Measurements from ENCODE around the gene CD274. TPM values are rescaled to one million over a fixed set of nuclear protein-coding genes. Genes with fewer than 3 reads are reported as not detected.

CD274 gene
- total and polyA plus RNA-seq, 2 experiments from 2014 or later = not detected

DNA sequence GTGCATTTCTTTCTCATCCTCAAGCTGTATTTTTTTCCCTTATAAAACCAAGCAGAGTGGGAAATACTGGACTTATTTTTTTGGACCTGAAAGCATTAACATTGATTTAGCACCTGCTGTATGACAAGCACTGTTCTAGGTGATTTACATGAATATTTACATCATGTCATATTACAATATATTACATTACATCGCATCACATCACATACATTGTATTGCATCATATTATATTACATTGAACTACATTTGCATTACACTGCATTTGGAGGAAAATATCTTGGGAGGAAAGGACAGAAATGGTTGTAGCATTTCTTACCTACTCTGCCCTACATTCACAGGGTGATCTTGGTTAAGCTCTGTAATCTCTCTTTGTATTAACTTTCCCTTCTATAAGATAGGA, 48.8 kb downstream of the CD274 start (continued):
- TF ChIP-seq, protein P1, sequence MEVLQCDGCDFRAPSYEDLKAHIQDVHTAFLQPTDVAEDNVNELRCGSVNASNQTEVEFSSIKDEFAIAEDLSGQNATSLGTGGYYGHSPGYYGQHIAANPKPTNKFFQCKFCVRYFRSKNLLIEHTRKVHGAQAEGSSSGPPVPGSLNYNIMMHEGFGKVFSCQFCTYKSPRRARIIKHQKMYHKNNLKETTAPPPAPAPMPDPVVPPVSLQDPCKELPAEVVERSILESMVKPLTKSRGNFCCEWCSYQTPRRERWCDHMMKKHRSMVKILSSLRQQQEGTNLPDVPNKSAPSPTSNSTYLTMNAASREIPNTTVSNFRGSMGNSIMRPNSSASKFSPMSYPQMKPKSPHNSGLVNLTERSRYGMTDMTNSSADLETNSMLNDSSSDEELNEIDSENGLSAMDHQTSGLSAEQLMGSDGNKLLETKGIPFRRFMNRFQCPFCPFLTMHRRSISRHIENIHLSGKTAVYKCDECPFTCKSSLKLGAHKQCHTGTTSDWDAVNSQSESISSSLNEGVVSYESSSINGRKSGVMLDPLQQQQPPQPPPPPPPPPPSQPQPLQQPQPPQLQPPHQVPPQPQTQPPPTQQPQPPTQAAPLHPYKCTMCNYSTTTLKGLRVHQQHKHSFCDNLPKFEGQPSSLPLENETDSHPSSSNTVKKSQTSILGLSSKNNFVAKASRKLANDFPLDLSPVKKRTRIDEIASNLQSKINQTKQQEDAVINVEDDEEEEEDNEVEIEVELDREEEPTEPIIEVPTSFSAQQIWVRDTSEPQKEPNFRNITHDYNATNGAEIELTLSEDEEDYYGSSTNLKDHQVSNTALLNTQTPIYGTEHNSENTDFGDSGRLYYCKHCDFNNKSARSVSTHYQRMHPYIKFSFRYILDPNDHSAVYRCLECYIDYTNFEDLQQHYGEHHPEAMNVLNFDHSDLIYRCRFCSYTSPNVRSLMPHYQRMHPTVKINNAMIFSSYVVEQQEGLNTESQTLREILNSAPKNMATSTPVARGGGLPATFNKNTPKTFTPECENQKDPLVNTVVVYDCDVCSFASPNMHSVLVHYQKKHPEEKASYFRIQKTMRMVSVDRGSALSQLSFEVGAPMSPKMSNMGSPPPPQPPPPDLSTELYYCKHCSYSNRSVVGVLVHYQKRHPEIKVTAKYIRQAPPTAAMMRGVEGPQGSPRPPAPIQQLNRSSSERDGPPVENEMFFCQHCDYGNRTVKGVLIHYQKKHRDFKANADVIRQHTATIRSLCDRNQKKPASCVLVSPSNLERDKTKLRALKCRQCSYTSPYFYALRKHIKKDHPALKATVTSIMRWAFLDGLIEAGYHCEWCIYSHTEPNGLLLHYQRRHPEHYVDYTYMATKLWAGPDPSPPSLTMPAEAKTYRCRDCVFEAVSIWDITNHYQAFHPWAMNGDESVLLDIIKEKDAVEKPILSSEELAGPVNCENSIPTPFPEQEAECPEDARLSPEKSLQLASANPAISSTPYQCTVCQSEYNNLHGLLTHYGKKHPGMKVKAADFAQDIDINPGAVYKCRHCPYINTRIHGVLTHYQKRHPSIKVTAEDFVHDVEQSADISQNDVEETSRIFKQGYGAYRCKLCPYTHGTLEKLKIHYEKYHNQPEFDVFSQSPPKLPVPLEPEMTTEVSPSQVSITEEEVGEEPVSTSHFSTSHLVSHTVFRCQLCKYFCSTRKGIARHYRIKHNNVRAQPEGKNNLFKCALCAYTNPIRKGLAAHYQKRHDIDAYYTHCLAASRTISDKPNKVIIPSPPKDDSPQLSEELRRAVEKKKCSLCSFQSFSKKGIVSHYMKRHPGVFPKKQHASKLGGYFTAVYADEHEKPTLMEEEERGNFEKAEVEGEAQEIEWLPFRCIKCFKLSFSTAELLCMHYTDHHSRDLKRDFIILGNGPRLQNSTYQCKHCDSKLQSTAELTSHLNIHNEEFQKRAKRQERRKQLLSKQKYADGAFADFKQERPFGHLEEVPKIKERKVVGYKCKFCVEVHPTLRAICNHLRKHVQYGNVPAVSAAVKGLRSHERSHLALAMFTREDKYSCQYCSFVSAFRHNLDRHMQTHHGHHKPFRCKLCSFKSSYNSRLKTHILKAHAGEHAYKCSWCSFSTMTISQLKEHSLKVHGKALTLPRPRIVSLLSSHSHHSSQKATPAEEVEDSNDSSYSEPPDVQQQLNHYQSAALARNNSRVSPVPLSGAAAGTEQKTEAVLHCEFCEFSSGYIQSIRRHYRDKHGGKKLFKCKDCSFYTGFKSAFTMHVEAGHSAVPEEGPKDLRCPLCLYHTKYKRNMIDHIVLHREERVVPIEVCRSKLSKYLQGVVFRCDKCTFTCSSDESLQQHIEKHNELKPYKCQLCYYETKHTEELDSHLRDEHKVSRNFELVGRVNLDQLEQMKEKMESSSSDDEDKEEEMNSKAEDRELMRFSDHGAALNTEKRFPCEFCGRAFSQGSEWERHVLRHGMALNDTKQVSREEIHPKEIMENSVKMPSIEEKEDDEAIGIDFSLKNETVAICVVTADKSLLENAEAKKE (CRISPR knock-in tag; IDR thresholded peaks at IDR 0.05) = no peak
- TF ChIP-seq CREB1 (CRISPR knock-in tag; IDR thresholded peaks at IDR 0.05; ENCODE audit: low read depth) = no peak

DNA sequence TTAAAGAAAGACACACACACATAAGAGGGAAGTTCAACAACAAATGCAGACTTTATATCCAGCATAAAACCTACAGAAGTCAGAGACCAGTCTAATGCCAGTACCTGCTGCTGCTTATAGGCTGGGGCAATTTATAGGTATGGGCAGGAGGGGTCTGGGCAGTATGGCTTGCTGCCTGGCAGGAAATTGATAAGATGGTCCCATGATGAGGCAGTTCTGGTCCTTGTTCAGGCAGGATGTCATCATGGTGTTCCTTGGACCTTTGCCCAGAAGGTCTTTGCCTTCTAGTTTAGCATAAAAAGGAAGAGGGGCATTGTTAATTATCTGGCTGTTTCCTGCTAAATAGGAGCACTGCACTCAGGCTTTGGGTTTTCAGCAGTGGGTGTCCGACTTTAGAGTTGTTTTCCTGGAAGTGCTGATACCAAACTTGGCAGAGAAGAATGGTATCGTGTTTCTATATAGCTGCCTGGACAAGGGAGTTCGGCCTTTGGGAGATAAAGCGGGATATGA, 49.6 kb downstream of the CD274 start:
- H3K36me3 Mint-ChIP-seq (ENCODE audit: low read depth) = no peaks in the 10 kb centered on the region
- no peaks in the 10 kb centered on the region for H3K27me3 ChIP-seq (ENCODE audit: insufficient read depth)
- no peaks in the 10 kb centered on the region for H4K20me1 ChIP-seq (replicated peaks; ENCODE audit: insufficient read depth)
- DNase-seq (ENCODE audit: low spot score) (no peak), ATAC-seq (no peak)
- no peak overlapping the region for H3K4me3 Mint-ChIP-seq
- H3K4me1 Mint-ChIP-seq = peaks cover 3% of the 10 kb centered on the region; the same call in 2 of the 3 replicates
- no peaks in the 10 kb centered on the region for H3K79me2 ChIP-seq (replicated peaks; ENCODE audit: insufficient read depth)
- no peak overlapping the region for H3K27ac ChIP-seq (ENCODE audit: low read depth)
- no peak overlapping the region for H3K27ac Mint-ChIP-seq
- no peaks in the 10 kb centered on the region for H3K9me2 ChIP-seq (ENCODE audit: insufficient read depth)
- H3K27me3 Mint-ChIP-seq (ENCODE audit: insufficient read depth, low read depth, poor library complexity) = no peaks in the 10 kb centered on the region
- H3K4me1 ChIP-seq (ENCODE audit: insufficient read depth) = no peaks in the 10 kb centered on the region
- H3K4me3 ChIP-seq = no peak overlapping the region
- H2AFZ ChIP-seq = peak overlapping the region; percentile 52; the same call in 1 of the 2 replicates
- H3F3A ChIP-seq (replicated peaks; ENCODE audit: low read depth) = no peaks in the 10 kb centered on the region
- no peaks in the 10 kb centered on the region for H3K36me3 ChIP-seq (ENCODE audit: insufficient read depth)
- H3K4me2 ChIP-seq = no peak overlapping the region
- H3K9me3 Mint-ChIP-seq = no peaks in the 10 kb centered on the region
- no peak for TF ChIP-seq JUNB (IDR thresholded peaks at IDR 0.05; ENCODE audit: unreplicated experiment)
- TF ChIP-seq ZNF331 (CRISPR knock-in tag; IDR thresholded peaks at IDR 0.05; ENCODE audit: low read depth) = no peak
- TF ChIP-seq, protein P2, sequence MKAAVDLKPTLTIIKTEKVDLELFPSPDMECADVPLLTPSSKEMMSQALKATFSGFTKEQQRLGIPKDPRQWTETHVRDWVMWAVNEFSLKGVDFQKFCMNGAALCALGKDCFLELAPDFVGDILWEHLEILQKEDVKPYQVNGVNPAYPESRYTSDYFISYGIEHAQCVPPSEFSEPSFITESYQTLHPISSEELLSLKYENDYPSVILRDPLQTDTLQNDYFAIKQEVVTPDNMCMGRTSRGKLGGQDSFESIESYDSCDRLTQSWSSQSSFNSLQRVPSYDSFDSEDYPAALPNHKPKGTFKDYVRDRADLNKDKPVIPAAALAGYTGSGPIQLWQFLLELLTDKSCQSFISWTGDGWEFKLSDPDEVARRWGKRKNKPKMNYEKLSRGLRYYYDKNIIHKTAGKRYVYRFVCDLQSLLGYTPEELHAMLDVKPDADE (IDR thresholded peaks at IDR 0.05) = no peak
- TF ChIP-seq, protein P3, sequence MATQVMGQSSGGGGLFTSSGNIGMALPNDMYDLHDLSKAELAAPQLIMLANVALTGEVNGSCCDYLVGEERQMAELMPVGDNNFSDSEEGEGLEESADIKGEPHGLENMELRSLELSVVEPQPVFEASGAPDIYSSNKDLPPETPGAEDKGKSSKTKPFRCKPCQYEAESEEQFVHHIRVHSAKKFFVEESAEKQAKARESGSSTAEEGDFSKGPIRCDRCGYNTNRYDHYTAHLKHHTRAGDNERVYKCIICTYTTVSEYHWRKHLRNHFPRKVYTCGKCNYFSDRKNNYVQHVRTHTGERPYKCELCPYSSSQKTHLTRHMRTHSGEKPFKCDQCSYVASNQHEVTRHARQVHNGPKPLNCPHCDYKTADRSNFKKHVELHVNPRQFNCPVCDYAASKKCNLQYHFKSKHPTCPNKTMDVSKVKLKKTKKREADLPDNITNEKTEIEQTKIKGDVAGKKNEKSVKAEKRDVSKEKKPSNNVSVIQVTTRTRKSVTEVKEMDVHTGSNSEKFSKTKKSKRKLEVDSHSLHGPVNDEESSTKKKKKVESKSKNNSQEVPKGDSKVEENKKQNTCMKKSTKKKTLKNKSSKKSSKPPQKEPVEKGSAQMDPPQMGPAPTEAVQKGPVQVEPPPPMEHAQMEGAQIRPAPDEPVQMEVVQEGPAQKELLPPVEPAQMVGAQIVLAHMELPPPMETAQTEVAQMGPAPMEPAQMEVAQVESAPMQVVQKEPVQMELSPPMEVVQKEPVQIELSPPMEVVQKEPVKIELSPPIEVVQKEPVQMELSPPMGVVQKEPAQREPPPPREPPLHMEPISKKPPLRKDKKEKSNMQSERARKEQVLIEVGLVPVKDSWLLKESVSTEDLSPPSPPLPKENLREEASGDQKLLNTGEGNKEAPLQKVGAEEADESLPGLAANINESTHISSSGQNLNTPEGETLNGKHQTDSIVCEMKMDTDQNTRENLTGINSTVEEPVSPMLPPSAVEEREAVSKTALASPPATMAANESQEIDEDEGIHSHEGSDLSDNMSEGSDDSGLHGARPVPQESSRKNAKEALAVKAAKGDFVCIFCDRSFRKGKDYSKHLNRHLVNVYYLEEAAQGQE (IDR thresholded peaks at IDR 0.05; ENCODE audit: unreplicated experiment) = no peak
- no peak for TF ChIP-seq ZNF114 (CRISPR knock-in tag; IDR thresholded peaks at IDR 0.05)
- no peak for TF ChIP-seq CREB1 (CRISPR knock-in tag; IDR thresholded peaks at IDR 0.05; ENCODE audit: low read depth)
- no peak for TF ChIP-seq EZH2phosphoT487 (IDR thresholded peaks at IDR 0.05; ENCODE audit: unreplicated experiment)
- no peak for TF ChIP-seq EZH2 (IDR thresholded peaks at IDR 0.05; ENCODE audit: low read depth, unreplicated experiment)
- no peak for TF ChIP-seq POLR2AphosphoS5 (IDR thresholded peaks at IDR 0.05; ENCODE audit: low read depth)
